Heart left ventricle (tissue), 16 donors: ENCODE measurements around the gene TRIM7. TPM values are rescaled to one million over a fixed set of nuclear protein-coding genes. Genes with fewer than 3 reads are reported as not detected.

Source experiments
- ATAC-seq, 4 donors: fragments of 200-7000 bp; cut with Tn5 transposase; one replicate each; pipeline ENCODE4 v1.9.1; 2020 to 2022; ENCODE audit warnings: moderate library complexity in 4 of 4, mild to moderate bottlenecking in 3 of 4, moderate number of reproducible peaks in 1 of 4
- DNase-seq, 5 donors: peaks; one replicate each; pipeline ENCODE4 v3.0.0-alpha.2; 2020
- H3K27ac ChIP-seq, 12 donors: fragments of 200-600 bp; sonication (generic) in 4 of 12; one replicate each; pipeline versions ENCODE4 v1.5.0 to v1.8.0; 2016 to 2022; ENCODE audit warnings: mild to moderate bottlenecking in 2 of 12
- H3K27me3 ChIP-seq, 9 donors: fragments of 200-600 bp; sonication (generic) in 2 of 9; one replicate each; pipeline versions ENCODE4 v1.5.1 to v1.8.0; 2016 to 2022; ENCODE audit warnings: mild to moderate bottlenecking in 3 of 9
- H3K36me3 ChIP-seq, 9 donors: fragments of 200-600 bp; sonication (generic) in 2 of 9; one replicate each; pipeline versions ENCODE4 v1.5.0 to v1.8.0; 2018 to 2022; ENCODE audit warnings: mild to moderate bottlenecking in 2 of 9
- H3K4me1 ChIP-seq, 12 donors: fragments of 200-600 bp; sonication (generic) in 4 of 12; one replicate each; pipeline versions ENCODE4 v1.5.0 to v1.8.0; 2016 to 2022; ENCODE audit warnings: mild to moderate bottlenecking in 3 of 12
- H3K4me3 ChIP-seq, 12 donors: fragments of 200-600 bp; sonication (generic) in 4 of 12; one replicate each; pipeline versions ENCODE4 v1.5.0 to v1.8.0; 2017 to 2022; ENCODE audit warnings: mild to moderate bottlenecking in 9 of 12, moderate library complexity in 4 of 12
- H3K9me3 ChIP-seq, 12 donors: fragments of 200-600 bp; sonication (generic) in 4 of 12; one replicate each; pipeline versions ENCODE4 v1.5.0 to v1.8.0; 2016 to 2022; ENCODE audit warnings: mild to moderate bottlenecking in 1 of 12
- POLR2A ChIP-seq, 2 donors: fragments of 450-650 bp; IDR thresholded peaks; one replicate each; pipeline ENCODE4 v1.6.1; 2017; ENCODE audit warnings: antibody characterized with exemption in 2 of 2, mild to moderate bottlenecking in 2 of 2, moderate library complexity in 2 of 2
- WGBS, 4 donors: extraction: QIAGEN DNeasy Blood & Tissue Kit in 2 of 4; methylation state at CpG; one replicate each; pipeline versions ENCODE4 v1.1.5 to v1.1.7; 2013 to 2018; 5-methylcytosine and 5-hydroxymethylcytosine counted together
- intact Hi-C, 10 donors: fragments of 100-400 bp; cut with DNase I; formaldehyde crosslinking; loops; one replicate each; pipeline versions ENCODE4 v1.11.1 to v1.14.2; 2022
- polyA plus RNA-seq, 2 donors: library from polyadenylated mRNA; stranded (reverse); fragments of 200-250 nt; gene quantifications; one replicate each; pipeline ENCODE4 v1.2.3, GENCODE V29; 2013
- total RNA-seq, 9 donors: library from RNA; depleted of rRNA in 2 of 9; stranded (reverse); fragments of >200 nt in 2 of 9; fragmentation: NEBNext Ultra II Directional in 3 of 9; extraction: Animal tissue kit (Norgen Biotek cat#: 25700) in 3 of 9; gene quantifications; one replicate each; pipeline versions ENCODE4 v1.1.0 to v1.2.4, GENCODE V29; 2016 to 2023
- TF ChIP-seq, protein P1 (sequence below), 12 donors: fragments of 200-600 bp; sonication (generic) in 4 of 12; IDR thresholded peaks; one replicate each; pipeline versions ENCODE4 v1.5.0 to v1.8.0; 2018 to 2022; ENCODE audit warnings: antibody characterized with exemption in 12 of 12, mild to moderate bottlenecking in 5 of 12
- donor health status: ischemic (EF 13 %, LVEDD 7.1; RV severe dilation, severe dysfunction).
- donor health status: healthy with polysubstance abuse.
- donor health status: DM: no; HTN: yes; CAD: no.
- donor health status: DM: no; HTN: no; CAD: no.
- donor health status: ischemic (EF 25% LVEDD 6.9; RV normal size, moderate dysfunction).
- donor health status: ischemic (EF 25% LVEDD 5.7; RV mildly dilated, moderate dysfunction).
- donor health status: healthy.
- donor health status: DM: yes; HTN: yes; CAD: no.
- donor health status: ischemic (EF 35%, LVEDD 5.7; RV mildly dilated, moderate dysfunction).
- donor health status: nonischemic (EF 11% LVEDD 7.7; RV severe dilation, severe dysfunction).
- donor health status: DM: yes; HTN: yes; CAD: no.
- donor health status: PGD.
- donor health status: ischemic (EF 29% LVEDD 5.4; RV normal size, mild dysfunction).
- donor health status: nonischemic (EF 23%, LVEDD 6.1; RV moderate dilation, normal function).

Gene TRIM7
- total and polyA plus RNA-seq, 11 donors = 3.6 to 11.0 (median 6.7) TPM

DNA sequence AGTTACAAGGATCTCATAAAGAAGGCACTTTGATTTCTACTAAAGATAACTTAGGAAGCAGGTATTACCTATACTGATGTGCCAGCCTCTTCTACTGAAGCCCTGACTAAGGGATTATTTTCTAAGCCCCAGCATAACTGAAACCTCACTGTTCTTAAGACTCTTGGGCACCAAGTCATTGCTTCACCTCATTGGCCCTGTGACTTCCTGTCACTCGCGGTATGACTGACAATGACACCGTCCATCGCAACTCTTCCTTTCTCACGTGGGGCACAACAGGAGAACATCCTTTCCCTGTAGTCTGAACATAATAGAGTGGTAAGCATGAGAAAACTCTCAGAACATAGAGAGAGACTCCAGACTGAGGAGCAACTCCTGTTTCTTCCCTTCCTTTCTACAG is 51.2 kb downstream of the TRIM7 start:
- intact Hi-C loops = loop anchor here in 7 of 10 donors (10.0 kb wide), 4 partner anchors 99 to 369 kb away; partner anchors contain the start of gene ZFP62 (in 4 of the 7)
- H3K36me3 ChIP-seq = no peaks in the 10 kb centered on the region
- no peaks in the 10 kb centered on the region for H3K9me3 ChIP-seq
- H3K27me3 ChIP-seq = peaks cover 0 to 25% (median 6%) of the 10 kb centered on the region in 9 donors
- H3K4me3 ChIP-seq = no peak overlapping the region
- TF ChIP-seq, protein P1, sequence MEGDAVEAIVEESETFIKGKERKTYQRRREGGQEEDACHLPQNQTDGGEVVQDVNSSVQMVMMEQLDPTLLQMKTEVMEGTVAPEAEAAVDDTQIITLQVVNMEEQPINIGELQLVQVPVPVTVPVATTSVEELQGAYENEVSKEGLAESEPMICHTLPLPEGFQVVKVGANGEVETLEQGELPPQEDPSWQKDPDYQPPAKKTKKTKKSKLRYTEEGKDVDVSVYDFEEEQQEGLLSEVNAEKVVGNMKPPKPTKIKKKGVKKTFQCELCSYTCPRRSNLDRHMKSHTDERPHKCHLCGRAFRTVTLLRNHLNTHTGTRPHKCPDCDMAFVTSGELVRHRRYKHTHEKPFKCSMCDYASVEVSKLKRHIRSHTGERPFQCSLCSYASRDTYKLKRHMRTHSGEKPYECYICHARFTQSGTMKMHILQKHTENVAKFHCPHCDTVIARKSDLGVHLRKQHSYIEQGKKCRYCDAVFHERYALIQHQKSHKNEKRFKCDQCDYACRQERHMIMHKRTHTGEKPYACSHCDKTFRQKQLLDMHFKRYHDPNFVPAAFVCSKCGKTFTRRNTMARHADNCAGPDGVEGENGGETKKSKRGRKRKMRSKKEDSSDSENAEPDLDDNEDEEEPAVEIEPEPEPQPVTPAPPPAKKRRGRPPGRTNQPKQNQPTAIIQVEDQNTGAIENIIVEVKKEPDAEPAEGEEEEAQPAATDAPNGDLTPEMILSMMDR (IDR thresholded peaks at IDR 0.05) = no peak
- no peak overlapping the region for H3K27ac ChIP-seq
- DNase-seq = no peak
- WGBS, 4 donors = 56 to 68% (median 59%) methylated on average over 5 of the region's 5 CpGs
- H3K4me1 ChIP-seq = peaks cover 0 to 5% (median 0%) of the 10 kb centered on the region in 12 donors
- no peak for ATAC-seq

DNA sequence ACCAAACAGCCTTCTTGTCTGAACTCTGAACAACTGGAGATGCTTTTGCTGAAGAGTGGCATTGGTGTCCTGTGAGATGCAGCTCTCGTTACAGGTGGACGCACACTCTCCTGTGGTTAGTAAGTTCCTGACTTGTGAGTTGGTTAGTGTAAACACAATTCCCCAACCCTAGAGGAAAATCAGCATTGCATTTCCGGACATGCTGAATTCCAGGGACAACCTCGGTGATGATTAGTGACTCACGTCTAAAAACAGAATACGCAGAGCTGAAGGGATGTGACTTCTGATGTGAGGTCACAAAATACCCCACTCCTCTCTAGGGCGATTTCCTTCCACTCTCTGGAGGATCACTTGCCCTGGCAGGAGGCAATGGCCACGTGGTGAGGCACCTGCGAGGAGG is 52.6 kb downstream of the TRIM7 start:
- Histone ChIP-seq H3K27me3 (peaks cover 0 to 39% (median 12%) of the 10 kb centered on the region in 9 donors), H3K36me3 (no peaks in the 10 kb centered on the region), H3K9me3 (no peaks in the 10 kb centered on the region), H3K27ac (no peak overlapping the region), H3K4me1 (peaks cover 0 to 5% (median 0%) of the 10 kb centered on the region in 12 donors), H3K4me3 (no peak overlapping the region)
- intact Hi-C loops = loop anchor here in 7 of 10 donors (10.0 kb wide), 4 partner anchors 98 to 368 kb away; partner anchors contain the start of gene ZFP62 (in 4 of the 7)
- DNase-seq (no peak), ATAC-seq (no peak)
- TF ChIP-seq, protein P1 (IDR thresholded peaks at IDR 0.05) = no peak
- TF ChIP-seq POLR2A (IDR thresholded peaks at IDR 0.05) = no peak
- WGBS, 4 donors = 58 to 66% (median 63%) methylated on average over 7 to 9 of the region's 9 CpGs

DNA sequence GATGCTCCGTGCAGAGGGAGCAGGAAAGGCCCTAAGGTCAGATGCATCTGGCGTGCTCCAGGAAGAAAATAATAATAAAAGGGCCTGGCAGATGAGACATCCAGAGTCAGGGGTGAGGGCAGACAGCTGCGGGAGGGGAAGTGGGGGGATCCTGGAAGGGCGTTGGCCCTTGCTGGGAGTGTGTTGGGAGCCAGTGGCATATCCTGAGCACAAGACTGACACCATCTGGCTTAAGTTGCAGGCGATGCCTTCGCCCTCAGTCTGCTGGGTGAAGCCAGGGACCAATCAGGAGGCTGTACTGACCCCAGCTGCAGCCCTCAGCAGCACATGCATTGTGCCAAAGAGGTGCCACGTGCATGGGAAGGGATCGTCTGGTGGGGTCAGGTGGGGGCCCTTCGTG is 53.9 kb downstream of the TRIM7 start:
- peaks cover 0 to 41% (median 6%) of the 10 kb centered on the region in 9 donors for H3K27me3 ChIP-seq
- H3K4me1 ChIP-seq = peaks cover 0 to 5% (median 0%) of the 10 kb centered on the region in 12 donors
- H3K9me3 ChIP-seq = no peaks in the 10 kb centered on the region
- no peak for DNase-seq
- no peak for TF ChIP-seq POLR2A (IDR thresholded peaks at IDR 0.05)
- TF ChIP-seq, protein P1 (IDR thresholded peaks at IDR 0.05) = peak in 1 of 12 donors; percentile 6
- intact Hi-C loops = loop anchor here in 7 of 10 donors (10.0 kb wide), 4 partner anchors 96 to 366 kb away; partner anchors contain the start of gene ZFP62 (in 4 of the 7)
- no peak overlapping the region for H3K4me3 ChIP-seq
- no peaks in the 10 kb centered on the region for H3K36me3 ChIP-seq
- H3K27ac ChIP-seq = no peak overlapping the region
- peak in 1 of 4 donors; percentile 36 for ATAC-seq
- WGBS, 4 donors = 20 to 37% (median 25%) methylated on average over 9 of the region's 9 CpGs

DNA sequence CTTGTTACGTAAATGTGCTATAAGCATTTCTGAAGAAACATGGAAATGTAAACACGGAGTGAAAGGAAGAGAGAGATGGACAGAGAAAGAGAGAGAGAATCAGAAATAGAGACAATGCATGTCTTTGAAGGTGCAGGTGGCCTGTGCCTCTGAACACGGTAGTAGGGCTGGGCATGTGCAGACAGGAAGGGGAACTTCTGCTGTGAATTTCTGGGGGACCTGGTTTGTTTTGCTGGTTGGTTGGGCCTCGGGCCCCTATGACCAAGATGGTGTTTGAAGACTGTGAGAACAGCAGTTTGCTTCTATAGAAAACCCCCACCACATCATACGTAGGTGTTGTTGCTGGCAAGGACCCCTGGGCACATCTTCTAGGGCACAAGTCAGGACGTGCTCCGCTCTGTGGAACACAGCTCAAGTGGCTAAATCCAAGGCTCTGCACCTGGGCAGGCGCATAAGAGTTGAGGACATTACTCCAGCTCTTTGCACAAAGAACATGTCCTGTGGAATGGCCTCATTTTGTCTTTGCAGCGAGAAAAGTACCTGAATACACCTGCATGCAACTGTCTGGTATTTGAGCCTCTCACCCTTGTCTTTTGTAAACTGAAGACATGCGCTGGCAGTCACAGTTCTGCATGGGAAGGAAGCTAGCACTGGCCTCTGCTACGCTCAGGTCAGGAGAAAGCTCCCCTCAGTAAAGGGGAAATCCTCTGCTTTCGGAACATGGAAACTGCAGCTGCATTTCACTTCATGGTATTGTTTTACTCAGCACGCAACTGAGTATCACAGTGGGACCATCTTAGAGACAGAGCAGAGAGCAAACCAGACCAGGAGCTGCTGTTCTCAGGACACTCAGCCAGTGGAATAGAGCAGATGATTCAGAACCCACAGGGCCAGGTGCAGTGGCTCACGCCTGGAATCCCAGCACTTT is 54.9 kb downstream of the TRIM7 start:
- peaks cover 0 to 41% (median 6%) of the 10 kb centered on the region in 9 donors for H3K27me3 ChIP-seq
- peaks cover 0 to 3% (median 0%) of the 10 kb centered on the region in 12 donors for H3K9me3 ChIP-seq
- no peak for DNase-seq
- ATAC-seq = no peak
- TF ChIP-seq, protein P1 (IDR thresholded peaks at IDR 0.05) = no peak
- no peak for TF ChIP-seq POLR2A (IDR thresholded peaks at IDR 0.05)
- H3K4me3 ChIP-seq = no peak overlapping the region
- H3K36me3 ChIP-seq = no peaks in the 10 kb centered on the region
- no peak overlapping the region for H3K27ac ChIP-seq
- intact Hi-C loops = loop anchor here in 7 of 10 donors (10.0 kb wide), 4 partner anchors 95 to 365 kb away; partner anchors contain the start of gene ZFP62 (in 4 of the 7)
- peaks cover 0 to 5% (median 0%) of the 10 kb centered on the region in 12 donors for H3K4me1 ChIP-seq
- WGBS, 4 donors = 74 to 82% (median 76%) methylated on average over 11 to 14 of the region's 14 CpGs
